Glomerular endothelial cell (primary cell): Measurements from ENCODE around the gene ITPR1. TPM values are rescaled to one million over a fixed set of nuclear protein-coding genes. Genes with fewer than 3 reads are reported as not detected.

Source experiments
- DNase-seq: peaks from one replicate; pipeline ENCODE4 v3.0.0-alpha.2; 2011; ENCODE audit warnings: low read depth, low spot score; ENCODE audit errors: extremely low read depth
- total RNA-seq: library from RNA; depleted of rRNA; stranded (reverse); fragments of >200 nt; gene quantifications from 2 replicates; pipeline ENCODE4 v1.2.3, GENCODE V29; 2015

ITPR1 gene
- total RNA-seq, 1 donor from 2014 or later: 12.5 TPM

- no peak for DNase-seq
Measured at GRCh38 chr3:4820296-4821121, 327.4 kb downstream of the ITPR1 start.

- no peak for DNase-seq
Measured at GRCh38 chr3:4821338-4821737, 328.2 kb downstream of the ITPR1 start.

GRCh38 chr3:4821975-4822374 is 328.8 kb downstream of the ITPR1 start:
- no peak for DNase-seq

- no peak for DNase-seq
Measured at GRCh38 chr3:4822568-4822967, 329.4 kb downstream of the ITPR1 start.

GRCh38 chr3:4823385-4823784 is 330.2 kb downstream of the ITPR1 start:
- DNase-seq: no peak

GRCh38 chr3:4823986-4824925 is 331.1 kb downstream of the ITPR1 start:
- DNase-seq: no peak

- no peak for DNase-seq
Measured at GRCh38 chr3:4824926-4825325, 331.8 kb downstream of the ITPR1 start.

GRCh38 chr3:4825436-4826236 is 332.5 kb downstream of the ITPR1 start:
- DNase-seq: no peak

- no peak for DNase-seq
Measured at GRCh38 chr3:4826237-4827100, 333.3 kb downstream of the ITPR1 start.

GRCh38 chr3:4827767-4828166 is 334.6 kb downstream of the ITPR1 start:
- DNase-seq: no peak

GRCh38 chr3:4828279-4829030 is 335.3 kb downstream of the ITPR1 start:
- DNase-seq: no peak

- DNase-seq: no peak
Measured at GRCh38 chr3:4829031-4829394, 335.9 kb downstream of the ITPR1 start.

GRCh38 chr3:4830586-4830914 is 337.4 kb downstream of the ITPR1 start:
- no peak for DNase-seq

- DNase-seq: no peak
Measured at GRCh38 chr3:4831580-4831950, 338.4 kb downstream of the ITPR1 start.

- no peak for DNase-seq
Measured at GRCh38 chr3:4833471-4833870, 340.3 kb downstream of the ITPR1 start.

- no peak for DNase-seq
Measured at GRCh38 chr3:4834403-4834866, 341.3 kb downstream of the ITPR1 start.

GRCh38 chr3:4835616-4836043 is 342.5 kb downstream of the ITPR1 start:
- no peak for DNase-seq

- no peak for DNase-seq
Measured at GRCh38 chr3:4836516-4836915, 343.4 kb downstream of the ITPR1 start.

- DNase-seq: no peak
Measured at GRCh38 chr3:4837374-4837930, 344.3 kb downstream of the ITPR1 start.
